Activated CD4-positive, alpha-beta T cell treated with anti-CD3 and anti-CD28 coated beads, Interleukin-2, amount 50 U/mL, for 1 hour (primary cell): ENCODE data around the gene SEMA6B.
A peak's percentile ranks its signal among the peaks of the same experiment; 100 is the strongest.
"Not testable (repeated sequence)": the region's sequence is repeated elsewhere in the genome, so short reads cannot be mapped to it uniquely, and the experiment has no call there.

Experiments used
- DNase-seq: peaks from one replicate; pipeline ENCODE4 v3.0.0-alpha.2; 2020

SEMA6B gene

DNA sequence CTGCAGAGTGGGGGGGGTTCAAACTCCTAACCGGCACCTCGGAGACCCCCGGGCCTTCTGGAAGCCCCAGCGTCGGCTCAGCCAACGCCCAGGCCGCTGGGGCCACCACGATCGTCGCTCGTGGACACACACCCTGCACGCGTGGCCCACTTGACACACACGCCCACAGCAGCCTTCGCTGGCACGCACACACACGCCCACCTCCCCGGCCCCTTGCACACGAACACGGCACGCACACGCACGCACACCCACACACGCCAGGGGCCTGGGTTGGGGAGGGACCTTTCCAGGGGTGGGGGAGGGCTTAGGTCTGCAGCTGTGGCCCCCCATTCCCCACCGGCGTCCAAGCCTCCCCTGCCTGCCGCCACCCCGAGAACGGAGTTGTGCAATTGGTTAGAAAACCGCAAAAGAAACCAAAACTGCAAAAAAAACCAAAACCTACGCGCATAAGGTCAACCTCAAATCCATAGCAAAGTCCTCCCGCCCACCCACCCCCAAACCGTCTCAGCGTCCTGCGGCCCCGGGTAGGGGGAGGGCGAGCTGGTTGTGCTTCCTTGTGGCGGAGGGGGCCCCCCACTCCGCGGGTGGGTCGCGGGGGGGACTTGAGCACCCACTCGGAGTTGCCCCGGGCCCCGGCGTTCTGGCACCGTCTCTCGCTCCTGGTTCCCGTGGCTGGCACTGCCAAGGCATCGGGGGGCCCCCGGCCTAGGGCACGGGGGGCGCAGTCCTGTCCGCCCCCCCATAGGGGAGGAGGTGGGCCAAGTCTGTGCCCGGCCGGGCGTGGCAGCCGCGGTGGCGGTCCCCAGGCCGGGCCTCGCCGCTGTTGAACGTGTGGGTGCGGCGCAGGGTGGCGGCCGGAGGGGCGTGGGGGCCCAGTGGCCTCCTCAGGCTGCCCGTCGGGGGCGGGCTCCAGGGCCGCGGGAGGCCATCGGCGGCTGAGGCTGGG lies 16.3 kb downstream of the SEMA6B start:
- no peak for DNase-seq

DNA sequence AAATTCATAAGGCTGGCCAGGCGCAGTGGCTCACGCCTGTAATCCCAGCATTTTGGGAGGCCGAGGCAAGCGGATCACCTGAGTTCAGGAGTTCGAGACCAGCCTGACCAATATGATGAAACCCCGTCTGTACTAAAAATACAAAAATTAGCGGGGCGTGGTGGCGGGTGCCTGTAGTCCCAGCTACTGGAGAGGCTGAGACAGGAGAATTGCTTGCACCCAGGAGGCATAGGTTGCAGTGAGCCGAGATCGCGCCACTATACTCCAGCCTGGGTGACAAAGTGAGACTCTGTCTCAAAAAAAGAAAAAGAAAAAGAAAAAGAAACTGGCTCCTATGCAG lies 17.7 kb downstream of the SEMA6B start:
- not testable (repeated sequence) for DNase-seq

- DNase-seq = no peak
These were observed 18.2 kb downstream of the SEMA6B start for GRCh38 chr19:4541114-4541805.

GRCh38 chr19:4539693-4540581 lies 19.5 kb downstream of the SEMA6B start, which contains the start of gene LRG1:
Gene LRG1, minus strand, starts transcription at chr19:4540036. Its CDS starts 23 bp downstream, at chr19:4540013.
- no peak for DNase-seq

DNA sequence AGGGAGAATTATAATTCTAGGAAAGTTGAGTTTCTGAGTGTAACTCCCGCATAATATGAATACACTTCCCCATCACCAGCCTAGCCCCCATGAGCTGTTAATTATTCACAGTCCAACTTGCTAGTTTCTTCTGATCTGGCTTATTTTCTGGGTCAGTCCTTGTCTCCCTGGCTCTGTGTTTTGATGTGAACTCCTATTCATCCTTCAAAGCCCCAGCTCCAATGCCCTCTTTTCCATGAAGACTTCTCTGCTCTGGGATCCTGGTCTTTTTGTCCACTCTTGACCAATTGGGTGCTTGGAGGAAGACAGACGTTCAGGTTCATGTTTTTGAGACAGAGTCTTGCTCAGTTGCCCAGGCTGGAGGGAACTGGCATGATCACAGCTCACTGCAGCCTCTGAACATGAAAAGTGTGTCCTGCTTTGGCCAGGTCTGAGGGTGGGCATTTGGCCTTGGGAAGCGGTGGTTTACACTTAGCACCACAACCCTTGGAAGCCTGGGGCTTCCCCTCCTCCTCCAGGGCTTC lies 20.3 kb downstream of the SEMA6B start:
- no peak for DNase-seq

- DNase-seq = no peak
These were observed 20.9 kb downstream of the SEMA6B start for GRCh38 chr19:4538601-4538954.

GRCh38 chr19:4537953-4538600 lies 21.4 kb downstream of the SEMA6B start:
- DNase-seq = no peak

DNA sequence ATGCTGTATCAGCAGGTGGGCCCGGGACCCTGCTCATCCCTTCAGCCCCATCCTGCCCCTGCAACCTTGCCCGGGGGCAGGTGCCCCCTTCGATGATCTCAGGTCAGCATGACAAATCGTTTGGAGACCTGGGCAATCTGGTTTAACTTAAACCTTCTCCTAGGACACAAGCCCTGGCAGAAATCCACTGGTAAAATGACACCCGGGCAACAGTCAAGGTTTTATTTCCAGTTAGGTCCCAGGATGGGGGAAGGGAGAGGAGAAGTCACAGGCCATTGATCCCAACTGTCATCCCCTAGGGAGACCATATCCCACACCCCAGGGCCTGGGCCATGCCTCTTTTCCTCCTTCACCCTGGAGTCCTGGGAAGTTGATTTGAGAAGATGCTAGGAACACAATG lies 22.7 kb downstream of the SEMA6B start:
- DNase-seq = no peak

DNA sequence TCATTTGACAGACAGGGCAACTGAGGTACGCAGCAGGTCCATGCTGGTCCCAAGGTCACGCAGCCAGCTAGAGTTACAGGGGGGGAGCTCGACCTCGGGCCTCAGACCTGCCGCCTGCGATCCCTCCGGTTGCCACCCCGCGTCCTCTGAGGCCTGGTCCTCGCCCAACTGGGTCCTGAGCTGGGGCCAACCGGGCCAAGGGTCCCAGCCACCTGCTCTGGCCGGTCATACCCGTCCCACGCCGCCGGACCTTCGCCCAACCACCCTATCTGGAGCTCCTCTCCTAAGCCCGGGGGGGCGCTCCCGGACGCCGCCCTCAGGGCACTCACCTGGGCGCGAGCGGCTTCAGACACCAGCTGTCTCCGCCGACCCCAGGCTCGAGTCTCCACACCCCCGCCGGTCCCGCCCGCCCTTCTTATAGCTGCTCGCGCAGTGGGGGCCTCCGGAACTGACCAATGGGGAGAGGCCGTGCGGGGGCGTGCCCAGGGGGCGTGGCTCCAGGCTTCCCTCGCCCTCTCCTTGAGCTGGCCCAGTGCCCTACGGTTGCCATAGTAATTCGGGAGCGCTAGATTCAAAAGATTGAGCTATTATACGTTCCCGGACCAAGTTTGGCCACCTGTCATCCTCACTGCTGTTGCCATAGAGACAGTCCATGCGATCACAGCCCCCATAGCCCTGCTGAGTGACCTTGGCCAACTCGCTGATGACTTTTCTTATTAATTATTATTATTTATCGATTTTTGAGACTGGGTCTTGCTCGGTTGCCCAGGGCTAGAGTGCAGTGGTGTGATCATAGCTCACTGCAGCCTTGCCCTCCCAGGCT lies 24.4 kb downstream of the SEMA6B start, which contains the start of gene PLIN5:
Gene PLIN5, minus strand, starts transcription at position 389 of the 823 bp plus-strand sequence. CDS start 1,150 bp downstream, outside the sequence.
- DNase-seq = peak; percentile 31

- no peak for DNase-seq
These were observed 25.6 kb downstream of the SEMA6B start for GRCh38 chr19:4533835-4534424.

DNA sequence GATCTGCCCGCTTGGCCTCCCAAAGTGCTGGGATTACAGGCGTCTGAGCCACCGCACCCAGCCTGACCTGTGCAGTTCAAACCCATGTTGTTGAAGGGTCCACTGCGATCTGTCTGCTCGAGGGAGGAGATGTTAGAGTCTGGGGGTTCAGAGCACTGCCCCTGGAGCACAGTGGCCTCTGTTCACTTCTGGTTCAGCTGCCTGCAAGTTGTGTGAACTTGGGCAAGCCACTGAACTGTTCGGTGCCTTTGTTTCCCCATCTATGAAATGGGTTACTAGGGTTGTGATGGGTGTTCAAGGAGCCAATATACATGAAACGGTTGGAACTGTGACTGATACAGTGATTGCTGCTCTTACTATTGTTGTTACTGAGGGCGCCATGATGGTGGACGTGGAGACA lies 26.1 kb downstream of the SEMA6B start:
- no peak for DNase-seq

DNA sequence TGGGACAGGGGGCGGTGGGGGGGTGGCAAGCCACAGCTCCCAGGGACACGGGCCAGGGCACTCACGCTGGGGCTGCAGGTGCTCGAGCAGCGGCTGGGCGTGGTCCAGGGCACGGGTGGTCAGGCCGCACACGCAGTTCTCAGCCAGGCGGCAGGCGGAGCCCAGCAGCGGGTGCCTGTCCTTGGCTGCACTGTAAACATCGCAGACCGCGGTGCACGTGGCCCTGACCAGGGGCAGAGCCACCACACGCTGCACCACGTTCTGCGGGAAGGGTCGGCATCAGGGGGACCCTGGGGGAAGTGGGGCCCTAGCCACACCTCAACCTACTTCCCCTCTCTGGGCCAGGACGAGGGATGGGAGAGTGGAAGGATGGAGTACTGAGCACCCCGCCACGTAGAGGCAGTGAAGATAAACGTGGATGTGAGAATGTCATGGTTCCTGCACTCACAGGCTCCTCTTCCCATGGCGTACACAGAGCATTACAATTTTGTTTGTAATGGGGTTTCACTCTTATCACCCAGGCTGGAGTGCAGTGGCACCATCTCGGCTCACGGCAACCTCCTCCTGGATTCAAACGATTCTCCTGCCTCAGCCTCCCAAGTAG lies 27.8 kb downstream of the SEMA6B start:
- no peak for DNase-seq

DNA sequence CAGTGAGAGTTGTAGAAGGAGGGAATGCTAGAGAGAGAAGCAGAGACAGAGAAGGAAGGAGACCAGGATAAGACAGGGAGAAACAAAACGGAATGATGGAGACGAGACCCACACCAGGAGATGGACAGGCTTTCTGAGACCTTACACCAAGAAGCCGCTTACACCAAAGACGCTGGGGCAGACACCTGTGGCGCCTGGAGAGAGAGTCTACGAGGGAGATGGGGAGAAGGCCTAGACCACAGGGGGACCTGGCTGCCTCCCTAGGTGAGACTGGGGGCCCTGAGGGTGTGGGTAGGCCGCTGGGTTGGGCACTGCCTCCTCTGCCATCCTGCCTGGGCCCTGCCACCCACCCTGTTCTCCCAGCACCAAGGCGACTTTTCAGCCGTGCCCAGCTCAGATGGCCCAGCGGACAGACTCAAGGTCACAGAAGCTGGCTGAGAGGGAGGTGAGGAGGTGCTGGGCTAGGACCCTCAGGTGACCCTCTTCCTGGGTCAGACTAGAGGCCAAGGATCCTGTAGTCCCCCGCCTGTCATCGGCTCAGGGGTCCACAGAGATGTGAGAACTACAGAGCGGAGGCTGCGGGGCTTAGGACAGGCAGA lies 29.5 kb downstream of the SEMA6B start:
- no peak for DNase-seq

DNA sequence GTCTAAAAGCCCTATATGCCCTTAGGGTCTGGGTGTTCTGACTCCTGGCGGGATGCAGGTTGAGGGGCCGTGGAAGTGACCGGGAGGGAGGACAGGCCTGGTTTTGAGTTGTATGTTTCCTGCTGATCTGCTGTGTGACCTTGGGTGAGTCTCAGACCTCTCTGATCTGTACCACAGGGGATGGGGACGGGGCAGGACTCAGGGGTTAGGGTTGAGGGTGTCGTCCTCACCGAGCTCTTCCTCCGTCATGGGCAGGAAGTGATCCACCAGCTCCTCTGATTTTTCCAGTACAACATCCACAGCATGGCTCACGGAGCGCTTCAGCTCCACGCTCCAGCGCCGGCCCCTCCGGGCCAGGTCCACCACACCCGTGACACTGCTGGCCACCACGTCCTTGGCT lies 30.6 kb downstream of the SEMA6B start:
- DNase-seq = no peak

DNA sequence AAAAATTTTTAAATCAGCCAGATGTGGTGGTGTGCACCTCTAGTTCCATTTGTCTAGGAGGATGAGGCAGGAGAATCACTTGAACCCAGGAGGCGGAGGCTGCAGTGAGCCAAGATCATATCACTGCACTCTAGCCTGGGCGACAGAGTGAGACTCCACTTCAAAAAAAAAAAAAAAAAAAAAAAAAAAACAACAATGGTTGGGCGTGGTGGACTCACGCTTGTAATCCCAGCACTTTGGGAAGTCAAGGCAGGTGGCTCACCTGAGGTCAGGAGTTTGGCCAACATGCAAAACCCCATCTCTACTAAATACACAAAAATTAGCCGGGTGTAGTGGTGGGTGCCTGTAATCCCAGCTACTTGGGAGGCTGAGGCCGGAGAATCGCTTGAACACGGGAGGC lies 32.1 kb downstream of the SEMA6B start:
- not testable (repeated sequence) for DNase-seq

DNA sequence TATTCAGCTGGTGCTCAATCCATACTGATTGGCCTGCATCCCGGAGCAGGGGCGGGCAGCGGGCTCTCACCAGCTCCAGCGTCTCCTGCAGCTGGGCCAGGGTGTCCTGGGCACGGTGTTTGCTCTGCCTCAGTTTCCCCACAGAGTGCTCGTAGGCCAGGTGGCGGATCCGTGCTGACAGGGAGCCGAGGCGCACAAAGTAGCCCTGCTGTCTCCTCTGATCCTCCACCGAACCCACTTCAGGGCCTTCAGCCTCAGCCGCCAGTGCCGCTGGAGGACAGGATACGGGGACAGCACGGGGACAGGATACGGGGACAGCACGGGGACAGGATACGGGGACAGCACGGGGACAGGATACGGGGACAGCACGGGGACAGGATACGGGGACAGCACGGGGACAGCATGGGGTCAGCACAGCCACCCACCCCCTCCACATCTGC lies 33.9 kb downstream of the SEMA6B start:
- DNase-seq = no peak

GRCh38 chr19:4524808-4525562 lies 34.5 kb downstream of the SEMA6B start:
- peak; percentile 69 for DNase-seq

GRCh38 chr19:4523306-4524110 lies 36.0 kb downstream of the SEMA6B start:
- peak; percentile 23 for DNase-seq
